ENCODE measurements around the gene UROC1. TPM values are rescaled to one million over a fixed set of nuclear protein-coding genes. Genes with fewer than 3 reads are reported as not detected.

UROC1 gene
- total and polyA plus RNA-seq, 2 experiments from 2014 or later, result not detected

- no peak for TF ChIP-seq ZNF462 (CRISPR knock-in tag; IDR thresholded peaks at IDR 0.05)
- no peak for TF ChIP-seq STAT1 (IDR thresholded peaks at IDR 0.05; ENCODE audit: unreplicated experiment)
- no peak for TF ChIP-seq CREB1 (CRISPR knock-in tag; IDR thresholded peaks at IDR 0.05; ENCODE audit: low read depth)
- no peak for TF ChIP-seq ZNF114 (CRISPR knock-in tag; IDR thresholded peaks at IDR 0.05)
- TF ChIP-seq EZH2phosphoT487 (IDR thresholded peaks at IDR 0.05; ENCODE audit: unreplicated experiment), result no peak
- TF ChIP-seq CTCF (conservative IDR thresholded peaks at IDR 0.05; ENCODE audit: low read depth in 2 of 2), result no peak
- no peak for TF ChIP-seq NANOG (IDR thresholded peaks at IDR 0.05; ENCODE audit: borderline replicate concordance)
- no peak for TF ChIP-seq POLR2AphosphoS5 (IDR thresholded peaks at IDR 0.05; ENCODE audit: low read depth)
- no peak for TF ChIP-seq EZH2 (IDR thresholded peaks at IDR 0.05; ENCODE audit: low read depth, unreplicated experiment)
Measured at GRCh38 chr3:126501054-126501453, 16.5 kb downstream of the UROC1 start (continued).
